Measurements from ENCODE around the gene CYSLTR1. TPM values are rescaled to one million over a fixed set of nuclear protein-coding genes. Genes with fewer than 3 reads are reported as not detected.

CYSLTR1 gene
- total RNA-seq, 1 donor from 2014 or later = not detected

GRCh38 chrX:78314561-78314960 lies 12.8 kb downstream of the CYSLTR1 start:
- H3K36me3 ChIP-seq = no peaks in the 10 kb centered on the region
- no peak overlapping the region for H3K9ac ChIP-seq
- no peaks in the 10 kb centered on the region for H3K27me3 ChIP-seq
- H3K4me3 ChIP-seq = no peak overlapping the region
- H3K4me2 ChIP-seq = no peak overlapping the region
- H3K4me1 ChIP-seq = no peaks in the 10 kb centered on the region
- no peak overlapping the region for H2AFZ ChIP-seq (replicated peaks)
- no peak overlapping the region for H3K4me3 Mint-ChIP-seq
- no peak for TF ChIP-seq CTCF (IDR thresholded peaks at IDR 0.05)
- no peak for TF ChIP-seq EZH2phosphoT487 (IDR thresholded peaks at IDR 0.05)
- no peak for TF ChIP-seq EZH2 (IDR thresholded peaks at IDR 0.05)
- no peak overlapping the region for H3K27ac ChIP-seq
- no peaks in the 10 kb centered on the region for H3K9me3 Mint-ChIP-seq
- H3K9me3 ChIP-seq (ENCODE audit: low read depth) = no peaks in the 10 kb centered on the region
- H3K36me3 Mint-ChIP-seq = no peaks in the 10 kb centered on the region
- H3K27ac Mint-ChIP-seq = no peak overlapping the region
- no peaks in the 10 kb centered on the region for H3K4me1 Mint-ChIP-seq
- no peak for DNase-seq (ENCODE audit: low spot score)
- no peaks in the 10 kb centered on the region for H3F3A ChIP-seq (ENCODE audit: low read depth)
- no peaks in the 10 kb centered on the region for H3K27me3 Mint-ChIP-seq (ENCODE audit: insufficient read depth, low read depth)
- H3K79me2 ChIP-seq (ENCODE audit: low read depth) = no peaks in the 10 kb centered on the region
- H4K20me1 ChIP-seq (ENCODE audit: low read depth) = no peaks in the 10 kb centered on the region

GRCh38 chrX:78313526-78313925 lies 13.9 kb downstream of the CYSLTR1 start:
- H3K27me3 ChIP-seq = no peaks in the 10 kb centered on the region
- no peak overlapping the region for H3K9ac ChIP-seq
- no peaks in the 10 kb centered on the region for H4K20me1 ChIP-seq (ENCODE audit: low read depth)
- H3K4me2 ChIP-seq = no peak overlapping the region
- no peak overlapping the region for H3K27ac ChIP-seq
- no peak overlapping the region for H3K4me3 Mint-ChIP-seq
- no peaks in the 10 kb centered on the region for H3K36me3 Mint-ChIP-seq
- H3F3A ChIP-seq (ENCODE audit: low read depth) = no peaks in the 10 kb centered on the region
- no peaks in the 10 kb centered on the region for H3K9me3 Mint-ChIP-seq
- TF ChIP-seq EZH2phosphoT487 (IDR thresholded peaks at IDR 0.05) = no peak
- TF ChIP-seq EZH2 (IDR thresholded peaks at IDR 0.05) = no peak
- no peak for TF ChIP-seq CTCF (IDR thresholded peaks at IDR 0.05)
- DNase-seq (ENCODE audit: low spot score) = no peak
- H3K4me1 ChIP-seq = no peaks in the 10 kb centered on the region
- no peaks in the 10 kb centered on the region for H3K9me3 ChIP-seq (ENCODE audit: low read depth)
- no peak overlapping the region for H2AFZ ChIP-seq (replicated peaks)
- no peaks in the 10 kb centered on the region for H3K27me3 Mint-ChIP-seq (ENCODE audit: insufficient read depth, low read depth)
- no peaks in the 10 kb centered on the region for H3K4me1 Mint-ChIP-seq
- no peaks in the 10 kb centered on the region for H3K79me2 ChIP-seq (ENCODE audit: low read depth)
- no peaks in the 10 kb centered on the region for H3K36me3 ChIP-seq
- no peak overlapping the region for H3K4me3 ChIP-seq
- no peak overlapping the region for H3K27ac Mint-ChIP-seq

- no peak for DNase-seq (ENCODE audit: low spot score)
- Histone ChIP-seq H3K4me3 (no peak overlapping the region), H3K4me2 (no peak overlapping the region), H3K9ac (no peak overlapping the region), H3K27ac (no peak overlapping the region), H3K4me1 (no peaks in the 10 kb centered on the region), H4K20me1 (ENCODE audit: low read depth) (no peaks in the 10 kb centered on the region), H3K9me3 (ENCODE audit: low read depth) (peaks cover 4% of the 10 kb centered on the region), H2AFZ (replicated peaks) (no peak overlapping the region), H3K36me3 (no peaks in the 10 kb centered on the region), H3K79me2 (ENCODE audit: low read depth) (no peaks in the 10 kb centered on the region), H3F3A (ENCODE audit: low read depth) (no peaks in the 10 kb centered on the region), H3K27me3 (no peaks in the 10 kb centered on the region)
- Mint-ChIP-seq H3K27me3 (ENCODE audit: insufficient read depth, low read depth) (no peaks in the 10 kb centered on the region), H3K4me1 (no peaks in the 10 kb centered on the region), H3K4me3 (no peak overlapping the region), H3K36me3 (no peaks in the 10 kb centered on the region), H3K27ac (no peak overlapping the region), H3K9me3 (no peaks in the 10 kb centered on the region)
- TF ChIP-seq EZH2 (IDR thresholded peaks at IDR 0.05) (no peak), EZH2phosphoT487 (IDR thresholded peaks at IDR 0.05) (no peak), CTCF (IDR thresholded peaks at IDR 0.05) (no peak)
Measured at GRCh38 chrX:78307665-78308064, 19.7 kb downstream of the CYSLTR1 start.
